HG02973 (cell line): ENCODE results near the gene EOLA1.
"Not testable (repeated sequence)": the region's sequence is repeated elsewhere in the genome, so short reads cannot be mapped to it uniquely, and the experiment has no call there.

ENCODE experiments used
- ATAC-seq: cut with Tn5 transposase; IDR thresholded peaks from one replicate; pipeline ENCODE4 v1.9.1; 2021; ENCODE audit warnings: moderate library complexity; ENCODE audit not compliant: unreplicated experiment

The EOLA1 gene

DNA sequence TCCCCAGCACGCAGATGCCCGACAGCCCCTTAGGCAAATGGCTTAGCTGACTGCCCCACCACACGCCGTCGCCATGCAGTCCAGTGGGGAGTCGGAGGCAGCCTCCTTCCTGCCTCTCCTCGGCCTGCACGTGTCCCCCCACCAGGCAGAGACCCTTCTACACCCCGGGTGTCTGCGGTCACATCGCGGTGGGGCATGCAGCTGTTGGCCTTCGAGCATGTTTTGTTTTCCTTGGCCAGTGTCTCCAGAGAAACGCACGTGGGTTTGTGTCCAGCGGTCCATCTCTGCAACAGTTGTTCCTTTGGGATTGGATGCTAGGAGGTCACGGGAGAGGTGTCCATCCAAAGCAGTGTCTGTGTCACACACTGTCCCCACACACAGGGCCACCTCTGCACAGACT lies 54.4 kb downstream of the EOLA1 start, which contains the start of gene HSFX2:
Gene HSFX2 (minus strand): TSS at position 101 of the 400 bp plus-strand sequence. CDS start 614 bp downstream, outside the sequence.
- ATAC-seq: not testable (repeated sequence)

- ATAC-seq: not testable (repeated sequence)
Observed at GRCh38 chrX:149595943-149596342, 55.1 kb downstream of the EOLA1 start.
